ENCODE data around the gene C2CD2.
"Not testable (repeated sequence)": the region's sequence is repeated elsewhere in the genome, so short reads cannot be mapped to it uniquely, and the experiment has no call there.

C2CD2 gene

GRCh38 chr21:41953831-41954653, at the start of gene C2CD2:
C2CD2 (minus strand) TSS chr21:41954018; CDS start chr21:41953648, 370 bp downstream.
- DNase-seq (ENCODE audit: low read depth in 2 of 2): no peak

GRCh38 chr21:42003051-42003461, 49.2 kb upstream of the C2CD2 start:
- DNase-seq (ENCODE audit: low read depth in 2 of 2): no peak

- peak in 1 of 2 donors; percentile 7 for DNase-seq (ENCODE audit: low read depth in 2 of 2)
These were observed 48.7 kb upstream of the C2CD2 start for GRCh38 chr21:42002421-42002958.

GRCh38 chr21:42001781-42002180, 48.0 kb upstream of the C2CD2 start:
- no peak for DNase-seq (ENCODE audit: low read depth in 2 of 2)

- no peak for DNase-seq (ENCODE audit: low read depth in 2 of 2)
These were observed 47.1 kb upstream of the C2CD2 start for GRCh38 chr21:42000908-42001307.

GRCh38 chr21:41997657-41998056, 43.8 kb upstream of the C2CD2 start:
- no peak for DNase-seq (ENCODE audit: low read depth in 2 of 2)

GRCh38 chr21:41995577-41995976, 41.8 kb upstream of the C2CD2 start:
- no peak for DNase-seq (ENCODE audit: low read depth in 2 of 2)

- not testable (repeated sequence) for DNase-seq (ENCODE audit: low read depth in 2 of 2)
These were observed 40.8 kb upstream of the C2CD2 start for GRCh38 chr21:41994613-41995012.

GRCh38 chr21:41993744-41994143, 39.9 kb upstream of the C2CD2 start:
- no peak for DNase-seq (ENCODE audit: low read depth in 2 of 2)

- no peak for DNase-seq (ENCODE audit: low read depth in 2 of 2)
These were observed 38.8 kb upstream of the C2CD2 start for GRCh38 chr21:41992576-41992975.

GRCh38 chr21:41991659-41992058, 37.8 kb upstream of the C2CD2 start:
- DNase-seq (ENCODE audit: low read depth in 2 of 2): no peak

- DNase-seq (ENCODE audit: low read depth in 2 of 2): no peak
These were observed 35.9 kb upstream of the C2CD2 start for GRCh38 chr21:41989698-41990097.

GRCh38 chr21:41987310-41987709, 33.5 kb upstream of the C2CD2 start:
- DNase-seq (ENCODE audit: low read depth in 2 of 2): no peak

- DNase-seq (ENCODE audit: low read depth in 2 of 2): no peak
These were observed 32.0 kb upstream of the C2CD2 start for GRCh38 chr21:41985662-41986416.

- no peak for DNase-seq (ENCODE audit: low read depth in 2 of 2)
These were observed 29.4 kb upstream of the C2CD2 start for GRCh38 chr21:41983229-41983628.

GRCh38 chr21:41980561-41980960, 26.7 kb upstream of the C2CD2 start:
- DNase-seq (ENCODE audit: low read depth in 2 of 2): no peak

- DNase-seq (ENCODE audit: low read depth in 2 of 2): no peak
These were observed 26.0 kb upstream of the C2CD2 start for GRCh38 chr21:41979751-41980369.

GRCh38 chr21:41979335-41979734, 25.5 kb upstream of the C2CD2 start:
- no peak for DNase-seq (ENCODE audit: low read depth in 2 of 2)

- no peak for DNase-seq (ENCODE audit: low read depth in 2 of 2)
These were observed 23.5 kb upstream of the C2CD2 start for GRCh38 chr21:41977034-41977950.

GRCh38 chr21:41976611-41977010, 22.8 kb upstream of the C2CD2 start:
- no peak for DNase-seq (ENCODE audit: low read depth in 2 of 2)
